GM23338 (cell line): ENCODE results near the gene DAAM1.

Experiments used
- ETS1 ChIP-seq: IDR thresholded peaks from 2 replicates; pipeline ENCODE4 v1.6.1; 2016; ENCODE audit warnings: antibody characterized with exemption
- EZH2 ChIP-seq: fragments of 200-600 bp; sonication (generic); IDR thresholded peaks from one replicate; pipeline ENCODE4 v1.8.0; 2017; ENCODE audit warnings: antibody characterized with exemption, mild to moderate bottlenecking, low read depth; ENCODE audit not compliant: unreplicated experiment
- EZH2phosphoT487 ChIP-seq: fragments of 200-600 bp; sonication (generic); IDR thresholded peaks from one replicate; pipeline ENCODE4 v1.8.1; 2018; ENCODE audit warnings: antibody characterized with exemption; ENCODE audit not compliant: unreplicated experiment
- JUNB ChIP-seq: IDR thresholded peaks from one replicate; pipeline ENCODE4 v1.6.1; 2016; ENCODE audit warnings: antibody characterized with exemption; ENCODE audit not compliant: unreplicated experiment
- POLR2AphosphoS5 ChIP-seq: IDR thresholded peaks from 2 replicates; pipeline ENCODE4 v1.6.1; 2016; ENCODE audit warnings: antibody characterized with exemption, low read depth
- TF ChIP-seq, protein P1 (sequence below), 2 experiments: fragments of 200-600 bp in 1 of 2; sonication (generic) in 1 of 2; conservative IDR thresholded peaks; 2 replicates each; pipeline versions ENCODE4 v1.5.1 to v1.6.1; 2016 to 2017; ENCODE audit warnings: antibody characterized with exemption in 2 of 2, low read depth in 2 of 2, mild to moderate bottlenecking in 2 of 2, moderate library complexity in 1 of 2
- TF ChIP-seq, protein P2 (sequence below): IDR thresholded peaks from one replicate; pipeline ENCODE4 v1.6.1; 2018; ENCODE audit warnings: antibody characterized with exemption; ENCODE audit not compliant: unreplicated experiment

DNA sequence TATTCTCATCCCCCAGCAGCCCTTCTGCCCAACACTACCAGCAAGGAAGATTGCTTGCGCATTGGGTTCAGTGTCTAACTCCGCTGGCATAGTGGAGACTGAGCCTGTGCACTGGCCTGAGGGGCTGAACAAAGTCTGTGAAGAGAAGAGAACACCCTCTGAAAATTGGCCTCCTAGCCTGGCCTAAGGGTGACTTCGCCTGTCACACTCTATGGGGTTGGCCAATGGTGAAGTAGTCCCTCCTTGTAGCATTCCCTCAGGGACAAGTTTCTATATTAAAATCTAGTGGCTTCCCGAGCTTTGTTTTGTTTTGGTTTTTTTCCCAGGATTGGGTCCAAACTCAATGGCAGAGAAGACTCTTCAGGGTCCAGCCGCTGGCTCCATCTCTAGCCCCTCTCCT is 49.1 kb upstream of the DAAM1 start:
- TF ChIP-seq, protein P1, sequence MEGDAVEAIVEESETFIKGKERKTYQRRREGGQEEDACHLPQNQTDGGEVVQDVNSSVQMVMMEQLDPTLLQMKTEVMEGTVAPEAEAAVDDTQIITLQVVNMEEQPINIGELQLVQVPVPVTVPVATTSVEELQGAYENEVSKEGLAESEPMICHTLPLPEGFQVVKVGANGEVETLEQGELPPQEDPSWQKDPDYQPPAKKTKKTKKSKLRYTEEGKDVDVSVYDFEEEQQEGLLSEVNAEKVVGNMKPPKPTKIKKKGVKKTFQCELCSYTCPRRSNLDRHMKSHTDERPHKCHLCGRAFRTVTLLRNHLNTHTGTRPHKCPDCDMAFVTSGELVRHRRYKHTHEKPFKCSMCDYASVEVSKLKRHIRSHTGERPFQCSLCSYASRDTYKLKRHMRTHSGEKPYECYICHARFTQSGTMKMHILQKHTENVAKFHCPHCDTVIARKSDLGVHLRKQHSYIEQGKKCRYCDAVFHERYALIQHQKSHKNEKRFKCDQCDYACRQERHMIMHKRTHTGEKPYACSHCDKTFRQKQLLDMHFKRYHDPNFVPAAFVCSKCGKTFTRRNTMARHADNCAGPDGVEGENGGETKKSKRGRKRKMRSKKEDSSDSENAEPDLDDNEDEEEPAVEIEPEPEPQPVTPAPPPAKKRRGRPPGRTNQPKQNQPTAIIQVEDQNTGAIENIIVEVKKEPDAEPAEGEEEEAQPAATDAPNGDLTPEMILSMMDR (conservative IDR thresholded peaks at IDR 0.05; ENCODE audit: low read depth in 2 of 2) = no peak
- TF ChIP-seq ETS1 (no peak), POLR2AphosphoS5 (no peak), EZH2phosphoT487 (no peak), EZH2 (no peak), JUNB (no peak)
- TF ChIP-seq, protein P2, sequence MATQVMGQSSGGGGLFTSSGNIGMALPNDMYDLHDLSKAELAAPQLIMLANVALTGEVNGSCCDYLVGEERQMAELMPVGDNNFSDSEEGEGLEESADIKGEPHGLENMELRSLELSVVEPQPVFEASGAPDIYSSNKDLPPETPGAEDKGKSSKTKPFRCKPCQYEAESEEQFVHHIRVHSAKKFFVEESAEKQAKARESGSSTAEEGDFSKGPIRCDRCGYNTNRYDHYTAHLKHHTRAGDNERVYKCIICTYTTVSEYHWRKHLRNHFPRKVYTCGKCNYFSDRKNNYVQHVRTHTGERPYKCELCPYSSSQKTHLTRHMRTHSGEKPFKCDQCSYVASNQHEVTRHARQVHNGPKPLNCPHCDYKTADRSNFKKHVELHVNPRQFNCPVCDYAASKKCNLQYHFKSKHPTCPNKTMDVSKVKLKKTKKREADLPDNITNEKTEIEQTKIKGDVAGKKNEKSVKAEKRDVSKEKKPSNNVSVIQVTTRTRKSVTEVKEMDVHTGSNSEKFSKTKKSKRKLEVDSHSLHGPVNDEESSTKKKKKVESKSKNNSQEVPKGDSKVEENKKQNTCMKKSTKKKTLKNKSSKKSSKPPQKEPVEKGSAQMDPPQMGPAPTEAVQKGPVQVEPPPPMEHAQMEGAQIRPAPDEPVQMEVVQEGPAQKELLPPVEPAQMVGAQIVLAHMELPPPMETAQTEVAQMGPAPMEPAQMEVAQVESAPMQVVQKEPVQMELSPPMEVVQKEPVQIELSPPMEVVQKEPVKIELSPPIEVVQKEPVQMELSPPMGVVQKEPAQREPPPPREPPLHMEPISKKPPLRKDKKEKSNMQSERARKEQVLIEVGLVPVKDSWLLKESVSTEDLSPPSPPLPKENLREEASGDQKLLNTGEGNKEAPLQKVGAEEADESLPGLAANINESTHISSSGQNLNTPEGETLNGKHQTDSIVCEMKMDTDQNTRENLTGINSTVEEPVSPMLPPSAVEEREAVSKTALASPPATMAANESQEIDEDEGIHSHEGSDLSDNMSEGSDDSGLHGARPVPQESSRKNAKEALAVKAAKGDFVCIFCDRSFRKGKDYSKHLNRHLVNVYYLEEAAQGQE = no peak
